HepG2 (cell line): ENCODE results near the gene ZMIZ1. TPM values are rescaled to one million over a fixed set of nuclear protein-coding genes. Genes with fewer than 3 reads are reported as not detected.

Source experiments
- ADNP ChIP-seq: sonication (generic); formaldehyde crosslinking; IDR thresholded peaks from 2 replicates; pipeline ENCODE4 v1.4.0; 2020; ENCODE audit warnings: missing genetic modification reagents
- CC2D1A ChIP-seq: sonication (generic); formaldehyde crosslinking; IDR thresholded peaks from 2 replicates; pipeline ENCODE4 v1.8.1; 2023; ENCODE audit warnings: mild to moderate bottlenecking, missing genetic modification reagents
- E2F2 ChIP-seq: sonication (generic); formaldehyde crosslinking; IDR thresholded peaks from 2 replicates; pipeline ENCODE4 v1.4.0; 2020; ENCODE audit warnings: missing genetic modification reagents, borderline replicate concordance
- FOXO1 ChIP-seq: sonication (generic); formaldehyde crosslinking; IDR thresholded peaks from 2 replicates; pipeline ENCODE4 v1.4.0; 2020; ENCODE audit warnings: missing genetic modification reagents
- HIVEP1 ChIP-seq: sonication (generic); formaldehyde crosslinking; IDR thresholded peaks from 2 replicates; pipeline ENCODE4 v1.4.0; 2020; ENCODE audit warnings: mild to moderate bottlenecking, missing genetic modification reagents
- NFE2 ChIP-seq: sonication (generic); formaldehyde crosslinking; IDR thresholded peaks from 2 replicates; pipeline ENCODE4 v1.4.0; 2020; ENCODE audit warnings: missing genetic modification reagents
- PRDM4 ChIP-seq: sonication (generic); formaldehyde crosslinking; IDR thresholded peaks from 2 replicates; pipeline ENCODE4 v1.9.0; 2021; ENCODE audit warnings: missing genetic modification reagents, borderline replicate concordance
- SNRNP70 ChIP-seq: fragments of 200-400 bp; formaldehyde crosslinking; IDR thresholded peaks from 2 replicates; pipeline ENCODE4 v1.6.1; 2017; ENCODE audit warnings: mild to moderate bottlenecking, low read depth, low read length, moderate library complexity
- STAG1 ChIP-seq: sonication (generic); formaldehyde crosslinking; IDR thresholded peaks from 2 replicates; pipeline ENCODE4 v1.4.0; 2020; ENCODE audit warnings: missing genetic modification reagents
- SYNCRIP ChIP-seq: fragments of 200-400 bp; formaldehyde crosslinking; IDR thresholded peaks from 2 replicates; pipeline ENCODE4 v1.6.1; 2018; ENCODE audit warnings: mild to moderate bottlenecking, low read depth, low read length; ENCODE audit not compliant: insufficient read depth
- THYN1 ChIP-seq: sonication (generic); formaldehyde crosslinking; IDR thresholded peaks from 2 replicates; pipeline ENCODE4 v1.8.1; 2023; ENCODE audit warnings: low read depth, mild to moderate bottlenecking, moderate library complexity, missing genetic modification reagents, borderline replicate concordance
- ZNF558 ChIP-seq: sonication (generic); formaldehyde crosslinking; IDR thresholded peaks from 2 replicates; pipeline ENCODE4 v1.9.0; 2022; ENCODE audit warnings: mild to moderate bottlenecking, missing genetic modification reagents, borderline replicate concordance
- ZNF569 ChIP-seq: sonication (generic); formaldehyde crosslinking; IDR thresholded peaks from 2 replicates; pipeline ENCODE4 v1.5.0; 2020; ENCODE audit warnings: mild to moderate bottlenecking, missing genetic modification reagents, moderate library complexity, borderline replicate concordance
- ZNF598 ChIP-seq: sonication (generic); formaldehyde crosslinking; IDR thresholded peaks from 2 replicates; pipeline ENCODE4 v1.5.1; 2020; ENCODE audit warnings: mild to moderate bottlenecking, missing genetic modification reagents, borderline replicate concordance
- ZNF619 ChIP-seq: sonication (generic); formaldehyde crosslinking; IDR thresholded peaks from 2 replicates; pipeline ENCODE4 v1.4.0; 2020; ENCODE audit warnings: mild to moderate bottlenecking, missing genetic modification reagents
- polyA plus RNA-seq, 8 experiments: library from polyadenylated mRNA; depleted of rRNA in 3 of 8; stranded (reverse) in 7 of 8; unstranded in 1 of 8; fragments of >200 nt; fragmentation: Illumina TruSeq in 4 of 8; extraction: Trizol in 4 of 8; gene quantifications; 2 replicates each; pipeline versions ENCODE4 v1.2.1 to v1.2.3, GENCODE V29; 2011 to 2016; ENCODE audit warnings: low read depth in 4 of 8, missing spikeins in 1 of 8, mixed read lengths in 1 of 8; ENCODE audit not compliant: insufficient read depth in 1 of 8
- total RNA-seq, 5 experiments: library from RNA; depleted of rRNA; stranded (reverse); fragments of >200 nt; fragmentation: Illumina TruSeq; extraction: Trizol; gene quantifications; 2 replicates each; pipeline ENCODE4 v1.2.3, GENCODE V29; 2016; ENCODE audit warnings: low read depth in 1 of 5
- TF ChIP-seq, protein P1 (sequence below): sonication (generic); formaldehyde crosslinking; IDR thresholded peaks from 2 replicates; pipeline ENCODE4 v1.4.0; 2020; ENCODE audit warnings: missing genetic modification reagents, borderline replicate concordance
- TF ChIP-seq, protein P2 (sequence below): sonication (generic); formaldehyde crosslinking; IDR thresholded peaks from 2 replicates; pipeline ENCODE4 v1.5.0; 2020; ENCODE audit warnings: mild to moderate bottlenecking, missing genetic modification reagents, borderline replicate concordance
- TF ChIP-seq, protein P3 (sequence below): sonication (generic); formaldehyde crosslinking; IDR thresholded peaks from 2 replicates; pipeline ENCODE4 v1.5.0; 2020; ENCODE audit warnings: missing genetic modification reagents

ZMIZ1 gene
- total and polyA plus RNA-seq, 2 of the 13 experiments (the other 11 are each of a cell fraction or from before 2014, with no cell fraction given) = 5.3 to 10.2 TPM

DNA sequence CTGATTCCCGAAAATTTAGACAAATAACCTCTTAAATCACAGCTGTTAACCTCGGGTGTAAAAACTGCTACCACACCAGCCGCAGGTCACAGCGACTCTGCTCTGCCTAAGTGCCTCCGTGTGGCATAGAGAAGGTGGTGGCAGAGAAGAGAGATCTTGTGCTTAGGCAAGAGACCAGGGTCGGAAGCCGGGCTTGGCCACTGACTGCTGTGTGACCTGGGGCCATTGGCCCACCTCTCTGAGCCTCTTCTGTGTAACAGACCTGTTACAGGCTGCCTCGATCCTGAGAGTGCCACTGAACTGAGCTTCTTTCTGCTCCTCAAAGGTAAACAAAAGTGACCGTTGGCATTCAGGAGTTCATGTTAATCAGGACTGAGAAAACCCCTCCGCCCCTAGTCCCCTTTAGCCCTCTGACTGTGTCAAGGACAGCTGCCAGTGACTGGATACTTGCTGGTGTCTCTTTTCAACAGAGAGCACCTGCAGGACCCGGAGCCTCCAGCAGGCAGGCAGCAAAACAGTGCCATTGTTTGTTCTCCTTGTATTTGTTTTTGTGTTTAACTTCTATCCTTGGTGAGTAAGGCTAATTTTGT is 36.5 kb downstream of the ZMIZ1 start (continued):
- peak; percentile 65 for TF ChIP-seq FOXO1 (CRISPR knock-in tag)
- no peak for TF ChIP-seq SYNCRIP
- no peak for TF ChIP-seq E2F2 (CRISPR knock-in tag)
- TF ChIP-seq THYN1 (CRISPR knock-in tag) = no peak
- no peak for TF ChIP-seq CC2D1A (CRISPR knock-in tag)
- TF ChIP-seq, protein P1, sequence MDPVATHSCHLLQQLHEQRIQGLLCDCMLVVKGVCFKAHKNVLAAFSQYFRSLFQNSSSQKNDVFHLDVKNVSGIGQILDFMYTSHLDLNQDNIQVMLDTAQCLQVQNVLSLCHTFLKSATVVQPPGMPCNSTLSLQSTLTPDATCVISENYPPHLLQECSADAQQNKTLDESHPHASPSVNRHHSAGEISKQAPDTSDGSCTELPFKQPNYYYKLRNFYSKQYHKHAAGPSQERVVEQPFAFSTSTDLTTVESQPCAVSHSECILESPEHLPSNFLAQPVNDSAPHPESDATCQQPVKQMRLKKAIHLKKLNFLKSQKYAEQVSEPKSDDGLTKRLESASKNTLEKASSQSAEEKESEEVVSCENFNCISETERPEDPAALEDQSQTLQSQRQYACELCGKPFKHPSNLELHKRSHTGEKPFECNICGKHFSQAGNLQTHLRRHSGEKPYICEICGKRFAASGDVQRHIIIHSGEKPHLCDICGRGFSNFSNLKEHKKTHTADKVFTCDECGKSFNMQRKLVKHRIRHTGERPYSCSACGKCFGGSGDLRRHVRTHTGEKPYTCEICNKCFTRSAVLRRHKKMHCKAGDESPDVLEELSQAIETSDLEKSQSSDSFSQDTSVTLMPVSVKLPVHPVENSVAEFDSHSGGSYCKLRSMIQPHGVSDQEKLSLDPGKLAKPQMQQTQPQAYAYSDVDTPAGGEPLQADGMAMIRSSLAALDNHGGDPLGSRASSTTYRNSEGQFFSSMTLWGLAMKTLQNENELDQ = no peak
- TF ChIP-seq ZNF598 = no peak
- TF ChIP-seq ZNF619 (CRISPR knock-in tag) = no peak
- TF ChIP-seq ZNF558 (CRISPR knock-in tag) = no peak
- TF ChIP-seq SNRNP70 = no peak
- TF ChIP-seq, protein P2, sequence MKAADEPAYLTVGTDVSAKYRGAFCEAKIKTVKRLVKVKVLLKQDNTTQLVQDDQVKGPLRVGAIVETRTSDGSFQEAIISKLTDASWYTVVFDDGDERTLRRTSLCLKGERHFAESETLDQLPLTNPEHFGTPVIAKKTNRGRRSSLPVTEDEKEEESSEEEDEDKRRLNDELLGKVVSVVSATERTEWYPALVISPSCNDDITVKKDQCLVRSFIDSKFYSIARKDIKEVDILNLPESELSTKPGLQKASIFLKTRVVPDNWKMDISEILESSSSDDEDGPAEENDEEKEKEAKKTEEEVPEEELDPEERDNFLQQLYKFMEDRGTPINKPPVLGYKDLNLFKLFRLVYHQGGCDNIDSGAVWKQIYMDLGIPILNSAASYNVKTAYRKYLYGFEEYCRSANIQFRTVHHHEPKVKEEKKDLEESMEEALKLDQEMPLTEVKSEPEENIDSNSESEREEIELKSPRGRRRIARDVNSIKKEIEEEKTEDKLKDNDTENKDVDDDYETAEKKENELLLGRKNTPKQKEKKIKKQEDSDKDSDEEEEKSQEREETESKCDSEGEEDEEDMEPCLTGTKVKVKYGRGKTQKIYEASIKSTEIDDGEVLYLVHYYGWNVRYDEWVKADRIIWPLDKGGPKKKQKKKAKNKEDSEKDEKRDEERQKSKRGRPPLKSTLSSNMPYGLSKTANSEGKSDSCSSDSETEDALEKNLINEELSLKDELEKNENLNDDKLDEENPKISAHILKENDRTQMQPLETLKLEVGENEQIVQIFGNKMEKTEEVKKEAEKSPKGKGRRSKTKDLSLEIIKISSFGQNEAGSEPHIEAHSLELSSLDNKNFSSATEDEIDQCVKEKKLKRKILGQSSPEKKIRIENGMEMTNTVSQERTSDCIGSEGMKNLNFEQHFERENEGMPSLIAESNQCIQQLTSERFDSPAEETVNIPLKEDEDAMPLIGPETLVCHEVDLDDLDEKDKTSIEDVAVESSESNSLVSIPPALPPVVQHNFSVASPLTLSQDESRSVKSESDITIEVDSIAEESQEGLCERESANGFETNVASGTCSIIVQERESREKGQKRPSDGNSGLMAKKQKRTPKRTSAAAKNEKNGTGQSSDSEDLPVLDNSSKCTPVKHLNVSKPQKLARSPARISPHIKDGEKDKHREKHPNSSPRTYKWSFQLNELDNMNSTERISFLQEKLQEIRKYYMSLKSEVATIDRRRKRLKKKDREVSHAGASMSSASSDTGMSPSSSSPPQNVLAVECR (CRISPR knock-in tag) = peak; percentile 56; the same call in 1 of the 2 replicates
- no peak for TF ChIP-seq HIVEP1 (CRISPR knock-in tag)
- TF ChIP-seq STAG1 (CRISPR knock-in tag) = no peak
- no peak for TF ChIP-seq PRDM4 (CRISPR knock-in tag)
- no peak for TF ChIP-seq ZNF569 (CRISPR knock-in tag)
- TF ChIP-seq, protein P3, sequence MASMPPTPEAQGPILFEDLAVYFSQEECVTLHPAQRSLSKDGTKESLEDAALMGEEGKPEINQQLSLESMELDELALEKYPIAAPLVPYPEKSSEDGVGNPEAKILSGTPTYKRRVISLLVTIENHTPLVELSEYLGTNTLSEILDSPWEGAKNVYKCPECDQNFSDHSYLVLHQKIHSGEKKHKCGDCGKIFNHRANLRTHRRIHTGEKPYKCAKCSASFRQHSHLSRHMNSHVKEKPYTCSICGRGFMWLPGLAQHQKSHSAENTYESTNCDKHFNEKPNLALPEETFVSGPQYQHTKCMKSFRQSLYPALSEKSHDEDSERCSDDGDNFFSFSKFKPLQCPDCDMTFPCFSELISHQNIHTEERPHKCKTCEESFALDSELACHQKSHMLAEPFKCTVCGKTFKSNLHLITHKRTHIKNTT (CRISPR knock-in tag) = no peak
- no peak for TF ChIP-seq NFE2 (CRISPR knock-in tag)
- peak; percentile 82 for TF ChIP-seq ADNP (CRISPR knock-in tag)
